GM18870 (cell line): Measurements from ENCODE around the gene ZBTB49.

ENCODE experiments used
- ATAC-seq: cut with Tn5 transposase; IDR thresholded peaks from one replicate; pipeline ENCODE4 v1.9.1; 2021; ENCODE audit warnings: moderate library complexity; ENCODE audit not compliant: unreplicated experiment

ZBTB49 gene

DNA sequence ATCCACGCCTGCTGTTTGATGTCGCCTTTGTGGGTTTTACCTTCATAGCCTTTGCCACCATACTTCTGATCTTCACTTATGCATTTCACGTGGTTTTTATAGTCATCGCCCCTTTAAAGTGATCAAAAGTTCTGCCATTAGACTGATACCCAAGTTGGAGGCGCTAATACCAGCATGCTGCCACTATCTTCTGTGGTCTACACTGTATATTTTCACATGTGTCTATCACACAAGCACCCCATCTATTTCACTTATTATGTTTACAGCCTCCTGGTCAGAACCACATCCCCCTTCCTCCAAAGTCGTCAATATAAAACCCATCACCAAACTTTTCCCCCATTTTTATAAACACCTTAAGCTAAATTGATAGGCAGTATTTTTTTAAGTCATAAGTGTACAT lies 8.3 kb upstream of the ZBTB49 start:
- ATAC-seq, result no peak

GRCh38 chr4:4284827-4285618 lies 5.0 kb upstream of the ZBTB49 start:
- ATAC-seq, result no peak

DNA sequence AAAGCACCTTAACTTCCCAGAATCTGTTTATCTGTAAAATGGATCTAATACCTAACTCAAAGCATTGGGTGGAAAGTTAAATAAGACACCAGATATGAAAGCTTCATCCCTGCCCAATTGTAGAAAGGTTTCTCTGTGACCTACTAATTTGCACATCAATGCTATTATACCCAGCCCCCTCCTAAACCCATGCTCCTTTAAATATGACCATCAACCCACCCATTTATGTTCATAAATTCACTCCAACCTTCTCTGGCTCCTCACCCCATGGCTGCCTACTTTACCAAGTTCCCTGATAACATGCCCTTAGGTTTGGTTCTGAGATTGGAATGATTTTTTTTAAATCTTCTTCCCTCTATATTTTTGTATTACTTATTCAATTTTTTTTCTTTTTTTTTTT lies 2.0 kb upstream of the ZBTB49 start:
- no peak for ATAC-seq

DNA sequence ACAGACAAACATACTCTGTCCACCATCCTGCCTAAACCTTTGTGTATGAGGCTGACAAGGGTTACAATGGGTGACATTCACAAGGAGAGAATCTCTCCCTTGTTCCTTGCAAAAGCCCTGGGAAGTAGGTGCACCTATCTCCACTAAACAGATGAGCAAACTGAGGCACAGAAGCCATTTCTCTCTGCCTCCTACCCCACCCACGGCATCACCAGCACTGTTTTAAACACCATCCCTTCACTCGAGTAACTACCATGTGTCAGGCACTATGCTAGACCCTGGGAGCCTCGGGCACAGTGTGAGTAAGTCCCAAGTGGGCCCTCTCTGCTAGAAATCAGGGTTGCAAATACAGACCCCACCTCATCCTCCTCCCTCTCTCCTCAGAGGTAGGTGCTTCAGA lies 996 bp upstream of the ZBTB49 start:
- ATAC-seq, result no peak

GRCh38 chr4:4289597-4289940 lies 482 bp upstream of the ZBTB49 start:
- peak; percentile 6 for ATAC-seq

DNA sequence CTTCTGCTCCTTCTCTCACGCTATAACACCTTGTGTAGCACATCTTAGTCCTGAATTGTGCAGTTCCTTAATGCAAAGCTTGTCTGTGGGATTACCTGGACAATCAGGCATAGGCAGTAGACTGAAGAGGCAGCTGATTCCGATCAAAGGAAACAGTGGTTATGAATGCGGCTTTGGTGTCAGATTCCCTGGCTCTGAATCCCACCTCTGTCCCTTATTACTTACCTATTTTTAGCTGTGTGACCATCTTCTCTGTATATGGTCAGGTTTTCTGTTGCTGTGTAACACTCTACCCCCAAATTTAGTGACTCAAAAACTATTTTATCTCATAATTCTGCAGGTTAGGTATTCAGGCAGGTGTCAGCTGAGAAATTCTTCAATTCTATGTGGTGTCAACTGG lies 3.2 kb downstream of the ZBTB49 start:
- ATAC-seq, result no peak

DNA sequence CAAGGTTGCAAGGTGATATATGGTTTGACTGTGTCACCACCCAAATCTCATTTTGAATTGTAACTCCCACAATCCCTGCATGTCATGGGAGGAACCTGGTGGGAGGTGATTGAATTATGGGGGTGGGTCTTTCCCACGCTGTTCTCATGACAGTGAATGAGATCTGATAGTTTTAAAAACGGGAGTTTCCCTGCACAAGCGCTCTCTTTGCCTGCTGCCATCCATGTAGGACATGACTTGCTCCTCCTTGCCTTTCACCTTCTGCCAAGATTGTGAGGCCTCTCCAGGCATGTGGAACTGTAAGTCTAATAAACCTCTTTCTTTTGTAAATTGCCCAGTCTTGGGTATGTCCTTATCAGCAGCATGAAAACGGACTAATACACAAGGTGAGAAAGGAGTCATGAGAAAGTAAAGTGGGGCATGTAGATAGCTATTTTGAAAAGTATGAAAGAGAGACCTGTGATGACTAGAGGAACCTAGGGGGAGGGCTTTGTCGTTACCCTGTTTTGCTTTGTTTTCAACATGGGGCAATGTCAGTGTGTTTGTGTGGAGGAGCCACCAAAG lies 6.3 kb downstream of the ZBTB49 start:
- no peak for ATAC-seq

DNA sequence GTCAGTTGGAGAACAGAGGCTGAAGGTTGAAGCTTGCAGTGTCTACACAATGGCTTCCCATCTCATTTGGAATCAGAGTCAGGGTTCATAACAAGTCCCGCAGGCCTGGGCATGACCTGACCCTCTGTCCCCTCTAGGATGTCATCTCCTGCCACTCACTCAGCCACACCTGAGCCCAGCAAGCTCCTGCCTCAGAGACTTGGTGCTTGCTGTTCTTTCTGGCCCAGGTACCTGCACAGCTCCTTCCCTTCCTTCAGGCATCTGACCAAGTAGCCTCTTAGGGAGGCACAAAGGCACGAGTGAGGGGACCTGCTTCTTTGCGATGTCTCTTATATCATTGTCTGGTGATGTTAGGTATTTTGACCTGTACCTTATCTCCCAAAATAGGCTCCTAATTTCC lies 9.0 kb downstream of the ZBTB49 start:
- no peak for ATAC-seq

- no peak for ATAC-seq
These were observed 11.9 kb downstream of the ZBTB49 start for GRCh38 chr4:4302001-4302400.

DNA sequence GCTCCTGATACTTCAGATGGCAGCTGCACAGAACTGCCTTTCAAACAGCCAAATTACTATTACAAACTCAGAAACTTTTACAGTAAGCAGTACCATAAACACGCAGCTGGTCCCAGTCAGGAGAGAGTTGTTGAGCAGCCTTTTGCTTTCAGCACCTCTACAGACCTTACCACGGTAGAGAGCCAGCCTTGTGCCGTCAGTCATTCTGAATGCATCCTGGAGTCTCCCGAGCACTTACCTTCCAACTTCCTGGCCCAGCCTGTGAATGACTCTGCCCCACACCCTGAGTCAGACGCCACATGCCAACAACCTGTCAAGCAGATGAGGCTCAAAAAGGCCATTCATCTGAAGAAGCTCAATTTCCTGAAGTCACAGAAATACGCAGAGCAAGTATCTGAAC lies 12.4 kb downstream of the ZBTB49 start:
- no peak for ATAC-seq

DNA sequence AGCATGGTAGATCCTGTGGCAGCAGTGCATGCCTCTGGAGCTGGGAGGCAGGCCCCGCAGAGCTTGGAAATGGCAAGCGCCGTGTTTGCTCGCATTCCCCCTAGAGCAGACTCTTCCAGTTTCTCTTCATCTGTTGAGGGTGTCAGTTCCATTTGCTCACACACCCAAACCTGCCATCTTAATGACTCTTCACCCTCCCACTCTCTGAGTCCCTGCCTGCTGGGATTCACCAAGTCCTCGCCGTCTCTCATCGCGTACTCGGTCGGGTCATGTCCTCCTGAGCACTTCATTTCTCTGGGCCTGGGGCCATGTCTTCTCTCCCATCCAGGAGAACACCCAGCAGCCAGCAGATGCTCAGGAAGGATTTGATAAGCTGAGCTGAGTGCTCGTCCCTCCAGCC lies 16.9 kb downstream of the ZBTB49 start:
- no peak for ATAC-seq

GRCh38 chr4:4308800-4309441 lies 18.9 kb downstream of the ZBTB49 start:
- no peak for ATAC-seq

DNA sequence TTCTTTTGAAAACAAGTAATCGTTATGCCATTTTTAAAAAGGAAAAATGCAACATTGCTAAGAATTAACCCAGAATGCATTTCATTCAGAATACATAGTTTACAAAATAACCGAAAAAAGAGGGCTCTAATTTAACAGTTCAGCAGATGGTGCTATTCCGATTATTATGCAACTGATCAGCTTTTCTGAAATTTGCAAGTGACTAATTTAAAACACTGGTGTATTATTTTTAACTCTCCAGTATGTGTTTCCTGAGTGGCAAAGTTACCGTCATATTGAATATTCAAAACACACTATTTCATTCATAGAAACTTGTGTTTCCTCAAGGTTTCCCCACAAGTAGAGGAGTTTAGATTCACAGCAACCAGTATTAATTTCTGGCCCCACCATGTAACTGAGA lies 21.1 kb downstream of the ZBTB49 start:
- ATAC-seq, result no peak

DNA sequence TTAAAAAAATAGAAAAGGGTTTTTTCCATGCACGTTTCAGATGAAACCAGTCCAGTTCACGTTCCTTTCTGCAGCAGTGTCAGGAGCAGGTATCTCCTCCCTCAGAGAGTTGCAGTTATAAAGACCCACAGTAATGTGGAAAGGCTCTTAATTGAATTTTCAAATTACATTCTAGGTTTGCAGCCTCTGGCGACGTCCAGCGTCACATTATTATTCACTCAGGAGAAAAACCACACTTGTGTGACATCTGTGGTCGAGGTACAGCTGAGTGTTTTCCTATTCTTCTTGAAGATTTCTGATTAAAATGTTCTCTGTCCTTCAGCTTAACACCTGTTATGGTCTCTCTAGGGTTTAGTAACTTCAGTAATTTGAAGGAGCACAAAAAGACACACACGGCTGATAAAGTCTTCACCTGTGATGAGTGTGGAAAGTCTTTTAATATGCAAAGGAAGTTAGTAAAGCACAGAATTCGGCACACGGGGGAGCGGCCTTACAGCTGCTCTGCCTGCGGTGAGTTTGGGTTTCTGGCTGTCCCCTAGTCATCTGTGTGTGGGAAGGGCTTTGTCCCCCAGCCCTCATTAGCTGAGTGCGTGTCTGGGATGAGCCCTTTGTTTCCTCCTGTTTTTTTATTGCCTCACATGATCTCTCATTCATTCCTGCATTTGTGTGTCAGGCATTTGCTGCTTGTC lies 25.6 kb downstream of the ZBTB49 start:
- ATAC-seq, result no peak

- no peak for ATAC-seq
These were observed 26.1 kb downstream of the ZBTB49 start for GRCh38 chr4:4316150-4316495.

DNA sequence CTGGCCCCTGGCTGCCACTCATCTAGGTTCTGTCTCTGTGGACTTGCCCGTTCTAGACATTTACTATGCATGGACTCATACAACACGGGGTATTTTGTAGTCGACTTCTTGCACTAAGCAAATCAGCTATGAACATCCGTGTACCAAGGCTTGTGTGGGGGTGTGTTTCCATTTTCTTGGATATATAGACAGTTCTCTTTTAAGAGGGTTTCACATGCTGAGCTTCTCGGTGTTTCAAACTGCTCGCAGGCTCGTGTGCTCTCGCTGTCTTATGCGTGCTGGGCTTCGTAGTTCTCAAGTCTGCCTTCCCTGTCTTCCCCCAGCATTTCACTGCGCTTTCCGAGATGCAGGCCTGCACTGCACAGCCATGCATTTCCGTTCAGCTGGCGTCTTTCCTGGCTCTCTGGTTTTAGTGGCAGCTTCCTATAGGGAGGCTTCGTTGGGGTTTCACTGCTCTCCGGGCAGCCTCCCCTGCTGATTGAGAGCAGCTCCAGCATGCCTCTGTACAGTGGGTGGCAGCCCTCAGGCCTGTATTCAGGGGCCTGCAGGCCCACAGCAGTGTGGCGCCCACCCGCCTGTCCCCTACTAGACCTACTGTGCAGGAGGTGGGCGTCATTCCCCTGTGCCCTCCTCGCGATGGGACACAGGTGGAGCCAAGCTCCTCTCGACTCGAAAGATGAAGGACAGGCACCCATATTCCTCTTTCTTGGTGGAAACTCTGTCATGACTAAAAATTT lies 27.6 kb downstream of the ZBTB49 start:
- no peak for ATAC-seq

DNA sequence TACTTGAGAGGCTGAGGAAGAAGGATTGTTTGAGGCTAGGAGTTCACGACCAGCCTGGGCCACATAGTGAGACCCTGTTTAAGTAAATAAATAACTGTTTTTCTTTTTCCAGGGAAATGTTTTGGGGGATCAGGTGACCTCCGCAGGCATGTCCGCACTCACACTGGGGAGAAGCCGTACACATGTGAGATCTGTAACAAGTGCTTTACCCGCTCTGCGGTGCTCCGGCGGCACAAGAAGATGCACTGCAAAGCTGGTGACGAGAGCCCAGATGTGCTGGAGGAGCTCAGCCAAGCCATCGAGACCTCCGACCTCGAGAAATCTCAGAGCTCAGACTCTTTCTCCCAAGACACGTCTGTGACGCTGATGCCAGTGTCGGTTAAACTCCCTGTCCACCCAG lies 30.5 kb downstream of the ZBTB49 start:
- no peak for ATAC-seq

DNA sequence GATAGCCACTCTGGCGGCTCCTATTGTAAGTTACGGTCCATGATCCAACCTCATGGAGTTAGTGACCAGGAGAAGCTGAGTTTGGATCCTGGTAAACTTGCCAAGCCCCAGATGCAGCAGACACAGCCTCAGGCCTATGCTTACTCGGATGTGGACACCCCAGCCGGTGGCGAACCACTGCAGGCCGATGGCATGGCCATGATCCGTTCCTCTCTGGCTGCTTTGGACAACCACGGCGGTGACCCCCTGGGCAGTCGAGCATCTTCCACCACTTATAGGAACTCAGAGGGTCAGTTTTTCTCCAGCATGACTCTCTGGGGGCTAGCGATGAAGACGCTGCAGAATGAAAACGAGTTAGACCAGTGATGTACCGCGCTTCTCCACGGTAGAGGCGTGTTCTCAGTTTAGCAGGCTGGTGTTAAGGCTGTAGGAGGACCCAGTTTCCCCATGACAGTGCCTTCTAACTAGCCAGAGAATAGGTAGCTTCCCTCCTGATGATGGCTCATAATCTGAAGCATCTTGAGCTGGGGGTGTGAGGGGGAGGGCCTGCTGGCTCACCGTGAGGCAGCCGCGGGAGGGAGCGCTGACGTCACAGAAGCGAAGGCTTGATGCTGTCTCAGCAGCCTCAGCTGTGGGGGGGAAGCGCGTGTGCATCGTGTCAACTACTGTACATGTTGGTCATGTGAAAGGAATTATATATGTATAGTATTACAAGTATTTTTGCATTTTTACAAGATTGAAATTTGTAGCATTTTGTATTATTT lies 31.1 kb downstream of the ZBTB49 start:
- no peak for ATAC-seq

DNA sequence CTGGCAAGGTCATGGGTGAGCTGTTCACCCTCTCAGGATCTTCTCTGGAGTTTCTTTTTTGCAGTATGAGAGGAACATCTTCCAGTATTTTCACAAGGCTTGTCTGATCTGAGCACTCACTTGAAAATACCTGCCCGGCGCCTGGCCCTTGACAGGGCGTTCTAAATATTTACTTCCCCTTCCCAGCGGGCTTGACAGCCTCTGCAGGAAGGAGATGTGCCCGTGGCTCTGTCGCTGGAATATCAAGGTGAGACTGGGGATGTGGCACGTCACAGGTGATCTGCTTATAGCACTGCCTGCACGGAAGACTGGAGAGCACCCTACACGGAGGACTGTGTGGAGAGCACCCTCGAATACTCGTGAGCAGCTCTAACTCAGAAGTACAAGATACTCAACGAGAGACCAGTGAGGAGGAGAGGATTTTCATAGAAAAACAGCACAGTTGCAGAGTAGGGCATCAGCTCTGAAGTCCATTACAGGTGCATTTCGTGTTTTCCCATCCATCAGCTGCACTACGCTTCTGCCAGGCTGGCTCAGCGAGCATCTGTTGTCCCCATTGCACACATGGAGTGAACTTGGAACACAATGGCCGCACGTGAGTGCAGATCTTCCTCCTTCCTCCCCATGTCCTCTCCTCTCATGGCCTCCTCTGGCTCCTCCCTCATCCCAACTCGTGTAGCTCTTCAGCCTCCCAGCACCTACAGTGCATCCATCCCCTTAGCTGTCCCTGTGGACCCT lies 32.1 kb downstream of the ZBTB49 start:
- ATAC-seq, result no peak
